Measurements from ENCODE around the gene TBC1D24. TPM values are rescaled to one million over a fixed set of nuclear protein-coding genes. Genes with fewer than 3 reads are reported as not detected.
A peak's percentile ranks its signal among the peaks of the same experiment; 100 is the strongest.

The TBC1D24 gene
- total RNA-seq, 1 donor from 2014 or later = 25.0 TPM

GRCh38 chr16:2518823-2519710 is 44.1 kb downstream of the TBC1D24 start:
- H3K36me3 Mint-ChIP-seq = no peaks in the 10 kb centered on the region
- DNase-seq (ENCODE audit: low spot score in 2 of 2, unreplicated experiment in 2 of 2) = no peak
- H3K27ac Mint-ChIP-seq = peak overlapping the region; percentile 96
- H3K27me3 Mint-ChIP-seq (ENCODE audit: low read depth) = no peaks in the 10 kb centered on the region
- peaks cover 42% of the 10 kb centered on the region for H3K4me1 Mint-ChIP-seq
- TF ChIP-seq, protein P1, sequence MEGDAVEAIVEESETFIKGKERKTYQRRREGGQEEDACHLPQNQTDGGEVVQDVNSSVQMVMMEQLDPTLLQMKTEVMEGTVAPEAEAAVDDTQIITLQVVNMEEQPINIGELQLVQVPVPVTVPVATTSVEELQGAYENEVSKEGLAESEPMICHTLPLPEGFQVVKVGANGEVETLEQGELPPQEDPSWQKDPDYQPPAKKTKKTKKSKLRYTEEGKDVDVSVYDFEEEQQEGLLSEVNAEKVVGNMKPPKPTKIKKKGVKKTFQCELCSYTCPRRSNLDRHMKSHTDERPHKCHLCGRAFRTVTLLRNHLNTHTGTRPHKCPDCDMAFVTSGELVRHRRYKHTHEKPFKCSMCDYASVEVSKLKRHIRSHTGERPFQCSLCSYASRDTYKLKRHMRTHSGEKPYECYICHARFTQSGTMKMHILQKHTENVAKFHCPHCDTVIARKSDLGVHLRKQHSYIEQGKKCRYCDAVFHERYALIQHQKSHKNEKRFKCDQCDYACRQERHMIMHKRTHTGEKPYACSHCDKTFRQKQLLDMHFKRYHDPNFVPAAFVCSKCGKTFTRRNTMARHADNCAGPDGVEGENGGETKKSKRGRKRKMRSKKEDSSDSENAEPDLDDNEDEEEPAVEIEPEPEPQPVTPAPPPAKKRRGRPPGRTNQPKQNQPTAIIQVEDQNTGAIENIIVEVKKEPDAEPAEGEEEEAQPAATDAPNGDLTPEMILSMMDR (IDR thresholded peaks at IDR 0.05; ENCODE audit: unreplicated experiment) = no peak
- H3K9me3 Mint-ChIP-seq = no peaks in the 10 kb centered on the region
- peak overlapping the region; percentile 59 for H3K4me3 Mint-ChIP-seq

DNA sequence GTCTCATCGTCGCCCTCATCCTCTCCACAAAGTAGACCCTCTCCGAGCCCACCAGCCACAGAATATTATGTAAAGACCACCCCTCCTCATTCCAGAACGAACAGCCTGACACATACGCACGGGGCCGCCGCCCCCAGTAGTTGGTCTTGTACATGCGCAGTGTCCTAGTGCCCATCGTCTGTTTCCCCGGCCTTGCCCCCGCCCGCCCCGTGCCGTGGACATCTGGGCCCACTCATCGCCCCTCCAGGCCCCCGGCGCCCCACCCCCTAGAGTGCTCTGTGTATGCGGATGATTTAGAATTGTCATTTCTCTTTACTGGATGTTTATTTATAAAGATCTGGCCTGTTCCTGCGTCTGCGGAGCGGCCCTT is 44.8 kb downstream of the TBC1D24 start:
- Mint-ChIP-seq H3K27me3 (ENCODE audit: low read depth) (no peaks in the 10 kb centered on the region), H3K27ac (peak overlapping the region; percentile 96), H3K4me3 (peak overlapping the region; percentile 59), H3K9me3 (no peaks in the 10 kb centered on the region), H3K4me1 (peaks cover 40% of the 10 kb centered on the region), H3K36me3 (peaks cover 6% of the 10 kb centered on the region)
- no peak for DNase-seq (ENCODE audit: low spot score in 2 of 2, unreplicated experiment in 2 of 2)
- TF ChIP-seq, protein P1 (IDR thresholded peaks at IDR 0.05; ENCODE audit: unreplicated experiment) = no peak

GRCh38 chr16:2520097-2520783 is 45.3 kb downstream of the TBC1D24 start, which contains the start of gene AMDHD2:
Gene AMDHD2, plus strand, starts transcription at chr16:2520371. Its CDS starts 88 bp downstream, at chr16:2520459.
- H3K4me3 Mint-ChIP-seq = peak within 1 kb of the TSS; percentile 77
- no peaks in the 10 kb centered on the region for H3K9me3 Mint-ChIP-seq
- no peaks in the 10 kb centered on the region for H3K27me3 Mint-ChIP-seq (ENCODE audit: low read depth)
- TF ChIP-seq, protein P1 (IDR thresholded peaks at IDR 0.05; ENCODE audit: unreplicated experiment) = no peak
- H3K27ac Mint-ChIP-seq = peak within 1 kb of the TSS; percentile 96
- peaks cover 8% of the 10 kb centered on the region for H3K36me3 Mint-ChIP-seq
- peaks cover 35% of the 10 kb centered on the region for H3K4me1 Mint-ChIP-seq
- peak; percentile 90 to 91 for DNase-seq (ENCODE audit: low spot score in 2 of 2, unreplicated experiment in 2 of 2)

DNA sequence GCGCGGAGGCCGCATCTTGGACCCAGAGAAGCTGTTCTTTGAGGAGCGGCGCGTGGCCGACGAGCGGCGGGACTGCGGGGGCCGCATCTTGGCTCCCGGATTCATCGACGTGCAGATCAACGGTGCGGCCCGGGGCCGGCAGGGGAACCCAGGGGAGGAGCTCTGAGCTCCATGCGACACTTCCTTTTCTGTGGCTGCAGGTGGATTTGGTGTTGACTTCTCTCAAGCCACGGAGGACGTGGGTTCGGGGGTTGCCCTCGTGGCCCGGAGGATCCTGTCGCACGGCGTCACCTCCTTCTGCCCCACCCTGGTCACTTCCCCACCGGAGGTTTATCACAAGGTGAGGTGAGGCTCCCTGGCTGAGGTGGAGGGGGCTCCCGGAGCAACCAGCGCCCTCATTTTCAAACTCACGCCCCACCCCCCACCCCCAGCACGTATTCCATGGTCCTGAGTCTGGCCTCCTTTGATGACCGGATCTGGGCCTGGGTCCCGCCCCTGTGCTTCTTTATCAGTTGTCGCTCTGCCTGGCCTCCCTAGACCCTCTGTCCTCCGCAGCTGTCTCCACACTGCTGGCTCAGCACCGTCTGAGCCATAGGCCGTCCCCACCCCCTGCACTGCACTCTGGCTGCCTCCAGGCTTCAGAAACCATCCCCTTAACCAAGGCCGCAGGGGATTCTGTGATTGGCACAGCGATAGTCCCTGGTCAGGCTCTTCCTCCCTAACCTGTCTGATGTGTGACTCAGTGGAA is 46.0 kb downstream of the TBC1D24 start:
- Mint-ChIP-seq H3K27me3 (ENCODE audit: low read depth) (no peaks in the 10 kb centered on the region), H3K4me1 (peaks cover 28% of the 10 kb centered on the region), H3K36me3 (peaks cover 8% of the 10 kb centered on the region), H3K4me3 (peak overlapping the region; percentile 77), H3K27ac (peak overlapping the region; percentile 89), H3K9me3 (no peaks in the 10 kb centered on the region)
- TF ChIP-seq, protein P1 (IDR thresholded peaks at IDR 0.05; ENCODE audit: unreplicated experiment) = no peak
- DNase-seq (ENCODE audit: low spot score in 2 of 2, unreplicated experiment in 2 of 2) = no peak

DNA sequence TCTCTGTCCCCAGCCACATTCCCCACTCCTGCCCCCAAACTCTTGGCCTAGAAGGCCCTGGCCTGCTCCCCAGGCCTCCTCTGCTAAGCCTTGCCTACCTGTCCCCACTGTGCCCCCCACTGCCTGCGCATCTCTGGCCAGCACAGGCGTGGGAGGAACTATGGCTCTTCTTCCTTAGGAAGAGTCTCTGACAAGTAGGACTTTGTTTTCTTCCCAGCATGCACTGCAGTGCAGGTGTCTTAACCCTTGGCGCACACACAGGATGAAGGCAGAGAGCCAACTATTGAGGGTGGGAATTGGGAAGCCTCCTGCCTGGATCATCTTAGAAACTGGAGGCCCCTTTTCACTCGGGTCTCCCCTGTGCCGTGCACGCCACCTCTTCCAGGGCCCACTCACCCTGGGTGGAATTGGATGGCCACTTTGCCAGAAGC is 48.9 kb downstream of the TBC1D24 start:
- no peaks in the 10 kb centered on the region for H3K27me3 Mint-ChIP-seq (ENCODE audit: low read depth)
- peaks cover 8% of the 10 kb centered on the region for H3K36me3 Mint-ChIP-seq
- H3K4me3 Mint-ChIP-seq = no peak overlapping the region
- TF ChIP-seq, protein P1 (IDR thresholded peaks at IDR 0.05; ENCODE audit: unreplicated experiment) = no peak
- H3K9me3 Mint-ChIP-seq = no peaks in the 10 kb centered on the region
- H3K4me1 Mint-ChIP-seq = peaks cover 12% of the 10 kb centered on the region
- no peak overlapping the region for H3K27ac Mint-ChIP-seq
- DNase-seq (ENCODE audit: low spot score in 2 of 2, unreplicated experiment in 2 of 2) = no peak

Data from mesothelial cell of epicardium (in vitro differentiated cells).